Pericardium fibroblast (primary cell): ENCODE data around the gene B4GALNT3. TPM values are rescaled to one million over a fixed set of nuclear protein-coding genes. Genes with fewer than 3 reads are reported as not detected.

Experiments used
- total RNA-seq: library from RNA; depleted of rRNA; stranded (reverse); fragments of >200 nt; gene quantifications from 2 replicates; pipeline ENCODE4 v1.2.3, GENCODE V29; 2015

Gene B4GALNT3
- total RNA-seq = under 0.01 TPM in 1 of 2 replicates, not detected in the other

GRCh38 chr12:459430-460258, at the start of gene B4GALNT3:
B4GALNT3 (plus strand) TSS chr12:459939; CDS start chr12:460377, 438 bp downstream.

Other genes starting within 250 kb of the B4GALNT3 start
- gene SLC6A12, start 245.8 kb upstream of the B4GALNT3 start, total RNA-seq = not detected in 2 replicates
- not detected in 2 replicates for gene SLC6A13, start 197.1 kb upstream of the B4GALNT3 start, total RNA-seq
- 34.1 and 37.8 TPM in 2 replicates for gene KDM5A, start 70.6 kb upstream of the B4GALNT3 start, total RNA-seq
- gene CCDC77, start 58.3 kb upstream of the B4GALNT3 start, total RNA-seq = 2.0 and 3.1 TPM in 2 replicates
- gene NINJ2, start 203.5 kb downstream of the B4GALNT3 start, total RNA-seq = 0.58 and 4.5 TPM in 2 replicates